ENCODE data around the gene NAALADL2.

Gene NAALADL2

GRCh38 chr3:175573226-175573625, 714.1 kb downstream of the NAALADL2 start:
- H3K79me2 ChIP-seq (ENCODE audit: insufficient read depth, low read length): no peaks in the 10 kb centered on the region
- no peaks in the 10 kb centered on the region for H3K4me1 ChIP-seq (ENCODE audit: insufficient read depth, low read length, severe bottlenecking)
- H3K27ac ChIP-seq (ENCODE audit: low read depth, low read length, poor library complexity, severe bottlenecking): no peak overlapping the region
- H3K9me2 ChIP-seq (ENCODE audit: low read depth, low read length): no peaks in the 10 kb centered on the region
- no peak overlapping the region for H2AFZ ChIP-seq (ENCODE audit: low read length)
- H4K20me1 ChIP-seq (ENCODE audit: insufficient read depth, low read length): no peaks in the 10 kb centered on the region
- H3K9me3 ChIP-seq (ENCODE audit: low read length): no peaks in the 10 kb centered on the region
- no peaks in the 10 kb centered on the region for H3K27me3 ChIP-seq (ENCODE audit: insufficient read depth, low read length)
- no peaks in the 10 kb centered on the region for H3F3A ChIP-seq (ENCODE audit: insufficient read depth, low read length)
- H3K36me3 ChIP-seq (ENCODE audit: insufficient read depth, low read length): no peaks in the 10 kb centered on the region
- H3K4me2 ChIP-seq (ENCODE audit: low read length): no peak overlapping the region
- no peak overlapping the region for H3K9ac ChIP-seq (ENCODE audit: low read length)
- no peak for TF ChIP-seq EZH2 (IDR thresholded peaks at IDR 0.05; ENCODE audit: borderline replicate concordance, low read length)
- TF ChIP-seq CTCF (IDR thresholded peaks at IDR 0.05; ENCODE audit: low read length): no peak
- H3K4me3 ChIP-seq (ENCODE audit: low read depth, low read length, poor library complexity, severe bottlenecking): no peak overlapping the region

GRCh38 chr3:175580318-175580717, 721.2 kb downstream of the NAALADL2 start:
- no peaks in the 10 kb centered on the region for H3K79me2 ChIP-seq (ENCODE audit: insufficient read depth, low read length)
- no peaks in the 10 kb centered on the region for H3F3A ChIP-seq (ENCODE audit: insufficient read depth, low read length)
- no peaks in the 10 kb centered on the region for H3K27me3 ChIP-seq (ENCODE audit: insufficient read depth, low read length)
- H3K4me3 ChIP-seq (ENCODE audit: low read depth, low read length, poor library complexity, severe bottlenecking): no peak overlapping the region
- TF ChIP-seq CTCF (IDR thresholded peaks at IDR 0.05; ENCODE audit: low read length) (no peak), EZH2 (IDR thresholded peaks at IDR 0.05; ENCODE audit: borderline replicate concordance, low read length) (no peak)
- no peaks in the 10 kb centered on the region for H3K9me2 ChIP-seq (ENCODE audit: low read depth, low read length)
- no peak overlapping the region for H3K4me2 ChIP-seq (ENCODE audit: low read length)
- no peak overlapping the region for H3K27ac ChIP-seq (ENCODE audit: low read depth, low read length, poor library complexity, severe bottlenecking)
- no peak overlapping the region for H2AFZ ChIP-seq (ENCODE audit: low read length)
- no peaks in the 10 kb centered on the region for H3K9me3 ChIP-seq (ENCODE audit: low read length)
- no peaks in the 10 kb centered on the region for H3K36me3 ChIP-seq (ENCODE audit: insufficient read depth, low read length)
- no peaks in the 10 kb centered on the region for H4K20me1 ChIP-seq (ENCODE audit: insufficient read depth, low read length)
- H3K9ac ChIP-seq (ENCODE audit: low read length): no peak overlapping the region
- H3K4me1 ChIP-seq (ENCODE audit: insufficient read depth, low read length, severe bottlenecking): no peaks in the 10 kb centered on the region

- Histone ChIP-seq H3K4me1 (ENCODE audit: insufficient read depth, low read length, severe bottlenecking) (no peaks in the 10 kb centered on the region), H3K27me3 (ENCODE audit: insufficient read depth, low read length) (no peaks in the 10 kb centered on the region), H3K27ac (ENCODE audit: low read depth, low read length, poor library complexity, severe bottlenecking) (no peak overlapping the region), H3K4me2 (ENCODE audit: low read length) (no peak overlapping the region), H3K36me3 (ENCODE audit: insufficient read depth, low read length) (no peaks in the 10 kb centered on the region), H3K9ac (ENCODE audit: low read length) (no peak overlapping the region), H4K20me1 (ENCODE audit: insufficient read depth, low read length) (no peaks in the 10 kb centered on the region), H2AFZ (ENCODE audit: low read length) (no peak overlapping the region), H3K4me3 (ENCODE audit: low read depth, low read length, poor library complexity, severe bottlenecking) (no peak overlapping the region), H3K9me3 (ENCODE audit: low read length) (no peaks in the 10 kb centered on the region), H3F3A (ENCODE audit: insufficient read depth, low read length) (no peaks in the 10 kb centered on the region), H3K9me2 (ENCODE audit: low read depth, low read length) (no peaks in the 10 kb centered on the region), H3K79me2 (ENCODE audit: insufficient read depth, low read length) (no peaks in the 10 kb centered on the region)
- TF ChIP-seq CTCF (IDR thresholded peaks at IDR 0.05; ENCODE audit: low read length): no peak
Measured at GRCh38 chr3:175585898-175586297, 726.8 kb downstream of the NAALADL2 start.

All from OCI-LY1 (cell line).